Measurements from ENCODE around the gene CLTRN. TPM values are rescaled to one million over a fixed set of nuclear protein-coding genes. Genes with fewer than 3 reads are reported as not detected.
"Not testable (repeated sequence)": the region's sequence is repeated elsewhere in the genome, so short reads cannot be mapped to it uniquely, and the experiment has no call there.

The CLTRN gene
- total RNA-seq, 4 donors from 2014 or later, result 0.40 to 2.9 (median 1.2) TPM

DNA sequence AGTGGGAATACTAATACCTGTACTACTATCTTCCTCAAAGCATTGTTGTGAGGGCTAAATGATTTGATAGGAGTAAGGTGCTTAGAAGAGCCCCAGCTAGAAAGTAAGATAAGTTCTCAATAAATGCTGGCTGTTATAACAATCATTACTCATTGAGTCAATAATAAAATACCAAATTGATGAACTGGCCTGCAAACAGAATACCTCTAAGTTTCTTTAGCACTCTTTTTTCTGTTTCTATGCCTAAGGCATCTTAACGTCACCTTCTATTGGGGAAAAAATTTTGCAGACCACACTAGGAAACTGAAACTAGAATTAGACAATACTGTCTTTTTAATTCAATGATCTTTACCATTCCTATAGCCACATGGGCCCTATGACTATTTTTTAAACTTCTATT is 1.2 kb downstream of the CLTRN start:
- no peak for DNase-seq
- H3K36me3 ChIP-seq, result no peaks in the 10 kb centered on the region
- intact Hi-C loops (cut with DNase I), result no loop called here
- TF ChIP-seq, protein P1, sequence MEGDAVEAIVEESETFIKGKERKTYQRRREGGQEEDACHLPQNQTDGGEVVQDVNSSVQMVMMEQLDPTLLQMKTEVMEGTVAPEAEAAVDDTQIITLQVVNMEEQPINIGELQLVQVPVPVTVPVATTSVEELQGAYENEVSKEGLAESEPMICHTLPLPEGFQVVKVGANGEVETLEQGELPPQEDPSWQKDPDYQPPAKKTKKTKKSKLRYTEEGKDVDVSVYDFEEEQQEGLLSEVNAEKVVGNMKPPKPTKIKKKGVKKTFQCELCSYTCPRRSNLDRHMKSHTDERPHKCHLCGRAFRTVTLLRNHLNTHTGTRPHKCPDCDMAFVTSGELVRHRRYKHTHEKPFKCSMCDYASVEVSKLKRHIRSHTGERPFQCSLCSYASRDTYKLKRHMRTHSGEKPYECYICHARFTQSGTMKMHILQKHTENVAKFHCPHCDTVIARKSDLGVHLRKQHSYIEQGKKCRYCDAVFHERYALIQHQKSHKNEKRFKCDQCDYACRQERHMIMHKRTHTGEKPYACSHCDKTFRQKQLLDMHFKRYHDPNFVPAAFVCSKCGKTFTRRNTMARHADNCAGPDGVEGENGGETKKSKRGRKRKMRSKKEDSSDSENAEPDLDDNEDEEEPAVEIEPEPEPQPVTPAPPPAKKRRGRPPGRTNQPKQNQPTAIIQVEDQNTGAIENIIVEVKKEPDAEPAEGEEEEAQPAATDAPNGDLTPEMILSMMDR (IDR thresholded peaks at IDR 0.05), result no peak
- no peak for TF ChIP-seq POLR2A (IDR thresholded peaks at IDR 0.05)
- H3K4me3 ChIP-seq (replicated peaks in 1 of 3), result no peak overlapping the region
- 93 to 94% methylated on average over 1 of the region's 1 CpG for WGBS, 2 donors
- H3K27ac ChIP-seq, result no peak overlapping the region
- no peaks in the 10 kb centered on the region for H3K9me3 ChIP-seq
- H3K4me1 ChIP-seq, result no peaks in the 10 kb centered on the region
- H3K27me3 ChIP-seq, result no peaks in the 10 kb centered on the region

DNA sequence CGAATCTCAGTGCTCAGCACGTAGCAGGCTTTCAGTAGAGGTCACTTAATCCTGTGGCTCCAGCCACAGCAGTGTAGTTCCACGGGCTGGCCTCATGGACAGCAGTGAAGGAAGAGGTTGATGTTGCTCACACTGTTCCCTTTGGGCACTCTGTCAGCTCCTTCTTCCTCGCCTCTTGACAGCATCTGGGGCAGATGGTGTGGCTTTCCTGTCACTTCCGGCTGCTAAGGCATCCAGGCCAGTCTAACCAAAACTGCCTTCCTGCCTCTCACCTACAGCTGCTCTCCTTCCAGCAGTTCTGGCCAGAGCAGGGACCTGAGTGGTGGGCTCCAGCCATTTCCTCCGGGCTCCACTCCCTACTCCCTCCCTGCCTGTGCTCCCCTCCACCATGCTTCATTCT is 9.8 kb downstream of the CLTRN start:
- H3K27ac ChIP-seq, result not testable (repeated sequence)

DNA sequence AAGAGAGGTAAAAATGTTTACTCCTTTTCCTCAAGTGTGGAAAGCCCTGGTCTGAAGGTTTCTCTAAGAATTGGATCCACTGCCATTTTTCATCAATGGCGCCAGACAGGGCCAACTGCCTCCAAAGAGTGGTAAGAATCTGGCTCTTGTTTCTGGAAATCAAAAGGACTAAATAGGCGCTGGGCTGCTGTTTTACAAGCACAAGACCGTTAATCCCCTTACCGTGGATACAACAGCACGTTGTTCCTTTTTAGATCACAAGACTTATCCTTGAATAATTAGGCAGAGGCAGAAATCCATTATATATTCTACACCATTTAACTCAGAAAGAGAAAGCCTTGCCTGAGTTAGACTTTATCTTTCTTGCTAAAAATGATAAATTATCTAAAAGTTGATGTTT is 10.6 kb downstream of the CLTRN start:
- intact Hi-C loops (cut with DNase I), result no loop called here
- no peak overlapping the region for H3K4me3 ChIP-seq (replicated peaks in 1 of 3)
- DNase-seq, result no peak
- 65 to 98% methylated on average over 5 of the region's 5 CpGs for WGBS, 2 donors
- no peaks in the 10 kb centered on the region for H3K4me1 ChIP-seq
- TF ChIP-seq, protein P1 (IDR thresholded peaks at IDR 0.05), result no peak
- TF ChIP-seq POLR2A (IDR thresholded peaks at IDR 0.05), result no peak
- no peaks in the 10 kb centered on the region for H3K9me3 ChIP-seq
- H3K36me3 ChIP-seq, result no peaks in the 10 kb centered on the region
- H3K27ac ChIP-seq, result no peak overlapping the region
- H3K27me3 ChIP-seq, result no peaks in the 10 kb centered on the region

More for the DNA sequence above, 9.8 kb downstream of the CLTRN start:
- H3K27me3 ChIP-seq; intact Hi-C loops (cut with DNase I); H3K36me3 ChIP-seq; H3K4me3 ChIP-seq (replicated peaks in 1 of 3); H3K9me3 ChIP-seq; H3K4me1 ChIP-seq; DNase-seq: not testable (repeated sequence)
- 78 to 96% methylated on average over 3 to 6 of the region's 6 CpGs for WGBS, 2 donors

DNA sequence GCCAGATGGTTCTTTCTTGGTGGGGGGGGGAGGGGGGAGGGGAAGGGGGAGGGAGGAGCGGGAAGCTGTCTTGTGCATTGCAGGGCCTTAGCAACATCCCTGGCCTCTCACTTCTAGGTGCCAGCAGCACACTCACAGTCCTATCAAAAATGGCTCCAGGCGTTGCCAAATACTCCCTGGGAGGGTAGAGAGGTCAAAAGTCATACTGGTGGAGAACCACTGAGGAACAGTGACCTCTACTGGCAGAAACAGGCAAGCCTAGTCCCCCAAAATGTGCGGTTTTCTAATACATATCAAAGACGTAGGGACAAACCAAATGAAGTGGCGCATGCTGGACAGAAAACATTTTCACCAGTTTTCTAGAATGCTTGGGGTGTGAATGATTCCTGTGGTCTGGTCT is 17.1 kb downstream of the CLTRN start:
- WGBS, 2 donors, result no CpG with 5 or more reads among the region's 5 CpGs
- H3K9me3 ChIP-seq; H3K36me3 ChIP-seq; H3K4me1 ChIP-seq; DNase-seq; H3K4me3 ChIP-seq (replicated peaks in 1 of 3); H3K27me3 ChIP-seq; H3K27ac ChIP-seq; intact Hi-C loops (cut with DNase I): not testable (repeated sequence)

DNA sequence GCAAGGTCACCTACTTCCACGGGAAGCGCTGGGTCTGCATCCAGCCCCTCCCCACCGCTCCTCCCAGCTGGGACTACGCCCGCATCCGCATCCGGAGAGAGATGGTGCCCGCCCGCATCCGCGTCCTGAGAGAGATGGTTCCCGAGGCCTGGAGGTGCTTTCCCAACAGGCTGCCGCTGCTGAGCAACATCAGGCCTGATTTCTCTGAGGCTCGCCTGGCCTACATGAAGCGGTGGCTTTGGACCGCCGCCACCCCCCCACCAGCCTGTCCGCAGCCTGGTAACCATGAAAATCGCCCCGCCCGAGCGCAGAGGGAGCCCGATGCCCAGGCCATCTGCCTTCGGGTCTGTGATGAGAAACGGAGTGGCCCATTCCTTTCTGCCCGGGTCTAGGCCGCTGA is 18.1 kb downstream of the CLTRN start:
- TF ChIP-seq, protein P1 (IDR thresholded peaks at IDR 0.05), result no peak
- no peak for TF ChIP-seq POLR2A (IDR thresholded peaks at IDR 0.05)
- H3K27ac ChIP-seq, result no peak overlapping the region
- intact Hi-C loops (cut with DNase I), result no loop called here
- H3K36me3 ChIP-seq, result no peaks in the 10 kb centered on the region
- DNase-seq, result no peak
- no peaks in the 10 kb centered on the region for H3K9me3 ChIP-seq
- WGBS, 2 donors, result no CpG with 5 or more reads among the region's 27 CpGs
- H3K27me3 ChIP-seq, result no peaks in the 10 kb centered on the region
- H3K4me1 ChIP-seq, result no peaks in the 10 kb centered on the region
- no peak overlapping the region for H3K4me3 ChIP-seq (replicated peaks in 1 of 3)

GRCh38 chrX:15646031-15646430 is 18.6 kb downstream of the CLTRN start:
- 96 to 99% methylated on average over 8 to 14 of the region's 15 CpGs for WGBS, 2 donors
- no peak for TF ChIP-seq POLR2A (IDR thresholded peaks at IDR 0.05)
- TF ChIP-seq, protein P1 (IDR thresholded peaks at IDR 0.05), result no peak

More at GRCh38 chrX:15646031-15646430, 18.6 kb downstream of the CLTRN start:
- DNase-seq, result no peak
- intact Hi-C loops (cut with DNase I), result no loop called here
- H3K9me3 ChIP-seq, result no peaks in the 10 kb centered on the region
- no peaks in the 10 kb centered on the region for H3K36me3 ChIP-seq
- H3K27me3 ChIP-seq, result no peaks in the 10 kb centered on the region
- H3K4me1 ChIP-seq, result no peaks in the 10 kb centered on the region
- no peak overlapping the region for H3K27ac ChIP-seq
- H3K4me3 ChIP-seq (replicated peaks in 1 of 3), result no peak overlapping the region

Measured in thyroid gland (tissue), 4 donors.